D721Med (cell line): ENCODE data around the gene LMAN1L.

Experiments used
- DNase-seq: peaks from one replicate; pipeline ENCODE4 v3.0.0; 2011; ENCODE audit warnings: low spot score; ENCODE audit not compliant: insufficient read length
- FAIRE-seq: peaks from 2 replicates; lab custom pipeline; 2011; peaks lifted over from hg19 to GRCh38; lab: Jason Lieb, UNC
- CTCF ChIP-seq: IDR thresholded peaks from 2 replicates; pipeline ENCODE4 v1.5.1; 2012; ENCODE audit warnings: mild to moderate bottlenecking, control low read depth; ENCODE audit not compliant: insufficient read depth; ENCODE audit errors: missing control alignments

Gene LMAN1L

GRCh38 chr15:74833376-74834107 is 20.9 kb downstream of the LMAN1L start:
- no peak for TF ChIP-seq CTCF
- FAIRE-seq (no peak), DNase-seq (no peak)

GRCh38 chr15:74835312-74835823 is 22.7 kb downstream of the LMAN1L start:
- no peak for FAIRE-seq
- DNase-seq: peak; percentile 86
- peak; percentile 83 for TF ChIP-seq CTCF

- DNase-seq: no peak
- no peak for TF ChIP-seq CTCF
- no peak for FAIRE-seq
These were observed 24.2 kb downstream of the LMAN1L start for GRCh38 chr15:74836846-74837245.

- TF ChIP-seq CTCF: no peak
- DNase-seq (no peak), FAIRE-seq (no peak)
These were observed 25.0 kb downstream of the LMAN1L start for GRCh38 chr15:74837482-74838136.

- DNase-seq (no peak), FAIRE-seq (no peak)
- no peak for TF ChIP-seq CTCF
These were observed 25.5 kb downstream of the LMAN1L start for GRCh38 chr15:74838137-74838516.

- no peak for DNase-seq
- no peak for FAIRE-seq
These were observed 26.3 kb downstream of the LMAN1L start for GRCh38 chr15:74838746-74839525.

More at GRCh38 chr15:74838746-74839525, 26.3 kb downstream of the LMAN1L start:
- TF ChIP-seq CTCF: no peak
